Heart left ventricle (tissue), 13 donors: ENCODE measurements around the gene HNF1B.

ENCODE experiments used
- POLR2A ChIP-seq, 2 donors: fragments of 450-650 bp; IDR thresholded peaks; one replicate each; pipeline ENCODE4 v1.6.1; 2017; ENCODE audit warnings: antibody characterized with exemption in 2 of 2, mild to moderate bottlenecking in 2 of 2, moderate library complexity in 2 of 2
- TF ChIP-seq, protein P1 (sequence below), 12 donors: fragments of 200-600 bp; sonication (generic) in 4 of 12; IDR thresholded peaks; one replicate each; pipeline versions ENCODE4 v1.5.0 to v1.8.0; 2018 to 2022; ENCODE audit warnings: antibody characterized with exemption in 12 of 12, mild to moderate bottlenecking in 5 of 12
- donor health status: ischemic (EF 13 %, LVEDD 7.1; RV severe dilation, severe dysfunction).
- donor health status: DM: no; HTN: yes; CAD: no.
- donor health status: DM: no; HTN: no; CAD: no.
- donor health status: ischemic (EF 25% LVEDD 6.9; RV normal size, moderate dysfunction).
- donor health status: ischemic (EF 25% LVEDD 5.7; RV mildly dilated, moderate dysfunction).
- donor health status: ischemic (EF 35%, LVEDD 5.7; RV mildly dilated, moderate dysfunction).
- donor health status: nonischemic (EF 11% LVEDD 7.7; RV severe dilation, severe dysfunction).
- donor health status: DM: yes; HTN: yes; CAD: no.
- donor health status: PGD.
- donor health status: ischemic (EF 29% LVEDD 5.4; RV normal size, mild dysfunction).
- donor health status: nonischemic (EF 23%, LVEDD 6.1; RV moderate dilation, normal function).

- TF ChIP-seq, protein P1, sequence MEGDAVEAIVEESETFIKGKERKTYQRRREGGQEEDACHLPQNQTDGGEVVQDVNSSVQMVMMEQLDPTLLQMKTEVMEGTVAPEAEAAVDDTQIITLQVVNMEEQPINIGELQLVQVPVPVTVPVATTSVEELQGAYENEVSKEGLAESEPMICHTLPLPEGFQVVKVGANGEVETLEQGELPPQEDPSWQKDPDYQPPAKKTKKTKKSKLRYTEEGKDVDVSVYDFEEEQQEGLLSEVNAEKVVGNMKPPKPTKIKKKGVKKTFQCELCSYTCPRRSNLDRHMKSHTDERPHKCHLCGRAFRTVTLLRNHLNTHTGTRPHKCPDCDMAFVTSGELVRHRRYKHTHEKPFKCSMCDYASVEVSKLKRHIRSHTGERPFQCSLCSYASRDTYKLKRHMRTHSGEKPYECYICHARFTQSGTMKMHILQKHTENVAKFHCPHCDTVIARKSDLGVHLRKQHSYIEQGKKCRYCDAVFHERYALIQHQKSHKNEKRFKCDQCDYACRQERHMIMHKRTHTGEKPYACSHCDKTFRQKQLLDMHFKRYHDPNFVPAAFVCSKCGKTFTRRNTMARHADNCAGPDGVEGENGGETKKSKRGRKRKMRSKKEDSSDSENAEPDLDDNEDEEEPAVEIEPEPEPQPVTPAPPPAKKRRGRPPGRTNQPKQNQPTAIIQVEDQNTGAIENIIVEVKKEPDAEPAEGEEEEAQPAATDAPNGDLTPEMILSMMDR (IDR thresholded peaks at IDR 0.05): no peak
- no peak for TF ChIP-seq POLR2A (IDR thresholded peaks at IDR 0.05)
Observed at GRCh38 chr17:37792787-37793186, 47.9 kb upstream of the HNF1B start.
